ENCODE measurements around the gene CCDC33.

- TF ChIP-seq CTCF (tag by site-specific recombination; IDR thresholded peaks at IDR 0.05): no peak
- TF ChIP-seq ZNF335 (tag by site-specific recombination; conservative IDR thresholded peaks at IDR 0.05): no peak
- no peak for TF ChIP-seq ZNF10 (tag by site-specific recombination; IDR thresholded peaks at IDR 0.05)
- TF ChIP-seq ZNF239 (tag by site-specific recombination; IDR thresholded peaks at IDR 0.05): no peak
- no peak for TF ChIP-seq ELK4 (IDR thresholded peaks at IDR 0.05; ENCODE audit: borderline replicate concordance, low read depth, low read length)
- no peak for TF ChIP-seq ZNF776 (tag by site-specific recombination; IDR thresholded peaks at IDR 0.05; ENCODE audit: borderline replicate concordance)
- no peak for TF ChIP-seq ZFP41 (tag by site-specific recombination; IDR thresholded peaks at IDR 0.05; ENCODE audit: borderline replicate concordance)
- TF ChIP-seq YY1 (tag by site-specific recombination; IDR thresholded peaks at IDR 0.05): no peak
- TF ChIP-seq, protein P1, sequence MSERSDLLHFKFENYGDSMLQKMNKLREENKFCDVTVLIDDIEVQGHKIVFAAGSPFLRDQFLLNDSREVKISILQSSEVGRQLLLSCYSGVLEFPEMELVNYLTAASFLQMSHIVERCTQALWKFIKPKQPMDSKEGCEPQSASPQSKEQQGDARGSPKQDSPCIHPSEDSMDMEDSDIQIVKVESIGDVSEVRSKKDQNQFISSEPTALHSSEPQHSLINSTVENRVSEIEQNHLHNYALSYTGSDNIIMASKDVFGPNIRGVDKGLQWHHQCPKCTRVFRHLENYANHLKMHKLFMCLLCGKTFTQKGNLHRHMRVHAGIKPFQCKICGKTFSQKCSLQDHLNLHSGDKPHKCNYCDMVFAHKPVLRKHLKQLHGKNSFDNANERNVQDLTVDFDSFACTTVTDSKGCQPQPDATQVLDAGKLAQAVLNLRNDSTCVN (tag by site-specific recombination; optimal IDR thresholded peaks at IDR 0.05): no peak
- no peak for TF ChIP-seq ZNF610 (tag by site-specific recombination; IDR thresholded peaks at IDR 0.05; ENCODE audit: borderline replicate concordance)
- no peak for TF ChIP-seq ZNF292 (tag by site-specific recombination; IDR thresholded peaks at IDR 0.05; ENCODE audit: borderline replicate concordance, low read depth)
- peak; percentile 64; the same call in 1 of the 2 replicates for TF ChIP-seq ZNF664 (tag by site-specific recombination; IDR thresholded peaks at IDR 0.05)
- no peak for TF ChIP-seq ZBTB11 (tag by site-specific recombination; conservative IDR thresholded peaks at IDR 0.05; ENCODE audit: low read depth)
These were observed 107.1 kb downstream of the CCDC33 start for GRCh38 chr15:74343127-74343796.
